ENCODE data around the gene BCAP29. TPM values are rescaled to one million over a fixed set of nuclear protein-coding genes. Genes with fewer than 3 reads are reported as not detected.

The BCAP29 gene
- total RNA-seq, 1 experiment from 2014 or later, result 35.3 TPM

GRCh38 chr7:107610323-107610722, 30.3 kb downstream of the BCAP29 start:
- DNase-seq, result no peak
- H3K4me1 Mint-ChIP-seq (ENCODE audit: low read depth, unreplicated experiment), result no peaks in the 10 kb centered on the region
- Histone ChIP-seq H3K4me3 (ENCODE audit: low read depth, low read length) (no peak overlapping the region), H3K4me1 (no peaks in the 10 kb centered on the region), H3K9me3 (no peaks in the 10 kb centered on the region), H3K27me3 (replicated peaks; ENCODE audit: control insufficient read depth, insufficient read depth, low read length) (no peaks in the 10 kb centered on the region), H3K36me3 (ENCODE audit: control insufficient read depth, insufficient read depth, low read length) (no peaks in the 10 kb centered on the region)
- TF ChIP-seq CTCF (IDR thresholded peaks at IDR 0.05; ENCODE audit: insufficient read depth in 1 of 2, low read depth in 1 of 2, low read length in 1 of 2, severe bottlenecking in 1 of 2, unreplicated experiment in 1 of 2), result no peak
- intact Hi-C loops (cut with micrococcal nuclease; ENCODE audit: unreplicated experiment), result no loop called here
- ChIA-PET POLR2A (no interaction called here), CTCF (no interaction called here)
- H3K4me3 Mint-ChIP-seq (ENCODE audit: unreplicated experiment), result no peak overlapping the region
- no TSS peak for BruUV-seq (replicated peaks)
- H3K36me3 Mint-ChIP-seq (ENCODE audit: insufficient read depth, unreplicated experiment), result no peaks in the 10 kb centered on the region
- H3K27ac Mint-ChIP-seq (ENCODE audit: unreplicated experiment), result no peak overlapping the region
- no peaks in the 10 kb centered on the region for H3K27me3 Mint-ChIP-seq (ENCODE audit: insufficient read depth, unreplicated experiment)
- no peaks in the 10 kb centered on the region for H3K9me3 Mint-ChIP-seq (ENCODE audit: unreplicated experiment)

GRCh38 chr7:107613439-107613838, 33.4 kb downstream of the BCAP29 start:
- Histone ChIP-seq H3K9me3 (no peaks in the 10 kb centered on the region), H3K27me3 (replicated peaks; ENCODE audit: control insufficient read depth, insufficient read depth, low read length) (no peaks in the 10 kb centered on the region), H3K4me3 (ENCODE audit: low read depth, low read length) (no peak overlapping the region), H3K36me3 (ENCODE audit: control insufficient read depth, insufficient read depth, low read length) (no peaks in the 10 kb centered on the region), H3K4me1 (no peaks in the 10 kb centered on the region)
- no peaks in the 10 kb centered on the region for H3K36me3 Mint-ChIP-seq (ENCODE audit: insufficient read depth, unreplicated experiment)
- DNase-seq, result no peak
- ChIA-PET CTCF (no interaction called here), POLR2A (no interaction called here)
- TF ChIP-seq CTCF (IDR thresholded peaks at IDR 0.05; ENCODE audit: insufficient read depth in 1 of 2, low read depth in 1 of 2, low read length in 1 of 2, severe bottlenecking in 1 of 2, unreplicated experiment in 1 of 2), result no peak
- no peaks in the 10 kb centered on the region for H3K4me1 Mint-ChIP-seq (ENCODE audit: low read depth, unreplicated experiment)
- no peak overlapping the region for H3K27ac Mint-ChIP-seq (ENCODE audit: unreplicated experiment)
- H3K4me3 Mint-ChIP-seq (ENCODE audit: unreplicated experiment), result no peak overlapping the region
- no TSS peak for BruUV-seq (replicated peaks)
- H3K27me3 Mint-ChIP-seq (ENCODE audit: insufficient read depth, unreplicated experiment), result no peaks in the 10 kb centered on the region
- H3K9me3 Mint-ChIP-seq (ENCODE audit: unreplicated experiment), result no peaks in the 10 kb centered on the region
- intact Hi-C loops (cut with micrococcal nuclease; ENCODE audit: unreplicated experiment), result no loop called here

GRCh38 chr7:107613948-107614347, 33.9 kb downstream of the BCAP29 start:
- H3K36me3 ChIP-seq (ENCODE audit: control insufficient read depth, insufficient read depth, low read length), result no peaks in the 10 kb centered on the region
- no peak for TF ChIP-seq CTCF (IDR thresholded peaks at IDR 0.05; ENCODE audit: insufficient read depth in 1 of 2, low read depth in 1 of 2, low read length in 1 of 2, severe bottlenecking in 1 of 2, unreplicated experiment in 1 of 2)
- ChIA-PET POLR2A (no interaction called here), CTCF (no interaction called here)
- BruUV-seq (replicated peaks), result no TSS peak
- H3K4me1 Mint-ChIP-seq (ENCODE audit: low read depth, unreplicated experiment), result no peaks in the 10 kb centered on the region
- no peak overlapping the region for H3K4me3 ChIP-seq (ENCODE audit: low read depth, low read length)
- intact Hi-C loops (cut with micrococcal nuclease; ENCODE audit: unreplicated experiment), result no loop called here
- H3K27me3 Mint-ChIP-seq (ENCODE audit: insufficient read depth, unreplicated experiment), result no peaks in the 10 kb centered on the region
- H3K27me3 ChIP-seq (replicated peaks; ENCODE audit: control insufficient read depth, insufficient read depth, low read length), result no peaks in the 10 kb centered on the region
- no peaks in the 10 kb centered on the region for H3K36me3 Mint-ChIP-seq (ENCODE audit: insufficient read depth, unreplicated experiment)
- H3K4me1 ChIP-seq, result no peaks in the 10 kb centered on the region
- H3K27ac Mint-ChIP-seq (ENCODE audit: unreplicated experiment), result no peak overlapping the region
- H3K4me3 Mint-ChIP-seq (ENCODE audit: unreplicated experiment), result no peak overlapping the region
- DNase-seq, result no peak
- no peaks in the 10 kb centered on the region for H3K9me3 ChIP-seq
- no peaks in the 10 kb centered on the region for H3K9me3 Mint-ChIP-seq (ENCODE audit: unreplicated experiment)
